ENCODE measurements around the gene TVP23A.
"Not testable (repeated sequence)": the region's sequence is repeated elsewhere in the genome, so short reads cannot be mapped to it uniquely, and the experiment has no call there.

The TVP23A gene

DNA sequence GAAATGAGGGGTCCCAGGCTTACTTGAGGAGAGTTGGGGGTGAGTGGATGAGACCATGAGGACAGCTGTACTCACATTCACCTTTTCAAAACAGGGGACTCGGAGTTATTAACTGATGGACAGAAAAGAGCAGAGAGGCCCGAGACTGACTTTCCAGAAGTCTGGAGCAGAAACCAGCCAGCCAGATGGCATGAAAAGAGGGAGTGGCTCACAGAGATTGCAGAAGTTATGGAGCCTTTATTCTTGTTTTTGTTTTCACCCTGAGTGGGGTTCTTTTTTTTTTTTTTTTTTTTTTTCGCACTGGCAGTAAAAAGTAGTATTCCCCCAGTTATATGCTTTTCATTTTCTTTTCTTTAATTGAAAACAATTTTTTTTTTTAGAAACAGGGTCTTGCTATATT is 18.9 kb downstream of the TVP23A start:
- DNase-seq (ENCODE audit: low read depth), result no peak
- no peak overlapping the region for H3K4me3 ChIP-seq (ENCODE audit: low read length)
- TF ChIP-seq, protein P1, sequence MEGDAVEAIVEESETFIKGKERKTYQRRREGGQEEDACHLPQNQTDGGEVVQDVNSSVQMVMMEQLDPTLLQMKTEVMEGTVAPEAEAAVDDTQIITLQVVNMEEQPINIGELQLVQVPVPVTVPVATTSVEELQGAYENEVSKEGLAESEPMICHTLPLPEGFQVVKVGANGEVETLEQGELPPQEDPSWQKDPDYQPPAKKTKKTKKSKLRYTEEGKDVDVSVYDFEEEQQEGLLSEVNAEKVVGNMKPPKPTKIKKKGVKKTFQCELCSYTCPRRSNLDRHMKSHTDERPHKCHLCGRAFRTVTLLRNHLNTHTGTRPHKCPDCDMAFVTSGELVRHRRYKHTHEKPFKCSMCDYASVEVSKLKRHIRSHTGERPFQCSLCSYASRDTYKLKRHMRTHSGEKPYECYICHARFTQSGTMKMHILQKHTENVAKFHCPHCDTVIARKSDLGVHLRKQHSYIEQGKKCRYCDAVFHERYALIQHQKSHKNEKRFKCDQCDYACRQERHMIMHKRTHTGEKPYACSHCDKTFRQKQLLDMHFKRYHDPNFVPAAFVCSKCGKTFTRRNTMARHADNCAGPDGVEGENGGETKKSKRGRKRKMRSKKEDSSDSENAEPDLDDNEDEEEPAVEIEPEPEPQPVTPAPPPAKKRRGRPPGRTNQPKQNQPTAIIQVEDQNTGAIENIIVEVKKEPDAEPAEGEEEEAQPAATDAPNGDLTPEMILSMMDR (IDR thresholded peaks at IDR 0.05; ENCODE audit: insufficient read depth, low read depth, low read length, missing control alignments), result no peak

DNA sequence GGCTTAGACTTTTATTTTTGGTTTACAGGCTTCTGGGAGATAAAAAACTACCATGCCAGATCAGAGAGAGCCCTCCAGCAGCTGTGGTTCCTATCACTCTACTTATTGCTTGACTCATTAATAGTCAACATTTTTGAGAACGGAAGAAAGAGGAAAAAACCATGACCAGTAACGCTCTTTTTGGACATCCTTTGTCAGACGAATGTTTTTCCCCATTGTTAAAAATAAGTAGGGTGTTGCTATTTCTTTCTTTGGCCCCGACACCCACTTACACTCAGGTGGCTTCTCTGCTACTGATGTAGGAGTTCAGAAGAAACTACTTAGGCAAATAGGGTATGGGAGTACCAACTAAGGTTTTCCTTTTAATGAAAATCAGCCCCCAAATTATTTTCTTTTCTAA is 27.5 kb downstream of the TVP23A start:
- DNase-seq (ENCODE audit: low read depth), result no peak
- TF ChIP-seq, protein P1 (IDR thresholded peaks at IDR 0.05; ENCODE audit: insufficient read depth, low read depth, low read length, missing control alignments), result no peak
- no peak overlapping the region for H3K4me3 ChIP-seq (ENCODE audit: low read length)

DNA sequence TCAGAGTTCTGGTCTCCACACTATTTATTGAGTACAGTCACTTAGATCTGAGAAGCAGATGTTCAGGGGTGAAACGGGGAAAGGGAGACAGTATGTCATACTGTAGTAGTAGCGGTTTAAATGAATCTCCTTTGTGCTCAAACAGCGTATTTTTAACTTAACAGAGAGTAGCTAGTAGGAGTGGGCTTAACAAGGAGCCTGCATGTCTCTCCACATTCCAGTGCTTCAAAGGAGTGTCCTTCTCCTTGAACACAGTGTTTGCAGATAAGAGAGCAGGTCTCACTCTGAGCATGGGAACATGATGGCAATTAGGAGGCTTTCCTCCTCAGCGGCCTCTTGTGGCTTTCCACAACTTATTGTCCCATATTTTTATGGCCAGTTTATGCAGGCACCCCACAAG is 30.0 kb downstream of the TVP23A start:
- not testable (repeated sequence) for DNase-seq (ENCODE audit: low read depth); H3K4me3 ChIP-seq (ENCODE audit: low read length)

DNA sequence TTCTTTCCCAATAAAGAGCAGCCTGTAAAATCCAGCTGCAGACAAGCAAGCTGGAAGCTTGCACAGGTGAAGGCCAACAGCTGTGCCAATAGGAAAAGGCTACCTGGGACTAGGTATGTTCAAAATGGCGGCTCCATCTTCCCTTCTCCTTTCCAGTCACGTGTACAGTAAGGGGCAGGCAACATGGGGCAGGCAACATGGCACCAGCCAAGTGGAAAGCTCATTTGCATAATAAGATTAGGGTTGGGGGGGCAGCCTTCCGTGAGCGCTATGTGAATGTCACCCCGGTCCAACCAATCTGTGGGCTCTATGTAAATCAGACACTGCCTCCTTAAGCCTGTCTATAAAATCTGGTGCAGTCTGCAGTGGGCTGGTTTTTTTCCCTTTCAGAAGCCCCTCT is 31.3 kb downstream of the TVP23A start:
- DNase-seq (ENCODE audit: low read depth), result no peak
- H3K4me3 ChIP-seq (ENCODE audit: low read length), result no peak overlapping the region
- TF ChIP-seq, protein P1 (IDR thresholded peaks at IDR 0.05; ENCODE audit: insufficient read depth, low read depth, low read length, missing control alignments), result no peak

DNA sequence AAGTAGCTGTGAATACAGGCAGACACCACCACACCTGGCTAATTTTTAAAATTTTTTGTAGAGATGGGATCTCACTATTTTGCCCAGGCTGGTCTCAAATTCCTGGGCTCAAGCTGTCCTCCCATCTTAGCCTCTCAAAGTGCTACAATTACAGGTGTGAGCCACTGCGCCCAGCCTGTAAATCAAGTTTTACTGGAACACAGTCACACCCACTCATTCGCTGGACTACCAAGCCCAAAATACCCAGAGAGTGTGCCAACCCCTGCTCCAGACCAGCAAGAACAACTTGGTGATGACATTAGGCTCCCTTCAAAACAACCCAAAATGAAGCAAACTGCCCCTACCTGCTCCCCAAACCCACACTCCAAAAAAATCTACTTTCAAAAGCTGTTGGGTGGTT is 36.0 kb downstream of the TVP23A start:
- no peak overlapping the region for H3K4me3 ChIP-seq (ENCODE audit: low read length)
- TF ChIP-seq, protein P1 (IDR thresholded peaks at IDR 0.05; ENCODE audit: insufficient read depth, low read depth, low read length, missing control alignments), result no peak
- peak; percentile 76 for DNase-seq (ENCODE audit: low read depth)

DNA sequence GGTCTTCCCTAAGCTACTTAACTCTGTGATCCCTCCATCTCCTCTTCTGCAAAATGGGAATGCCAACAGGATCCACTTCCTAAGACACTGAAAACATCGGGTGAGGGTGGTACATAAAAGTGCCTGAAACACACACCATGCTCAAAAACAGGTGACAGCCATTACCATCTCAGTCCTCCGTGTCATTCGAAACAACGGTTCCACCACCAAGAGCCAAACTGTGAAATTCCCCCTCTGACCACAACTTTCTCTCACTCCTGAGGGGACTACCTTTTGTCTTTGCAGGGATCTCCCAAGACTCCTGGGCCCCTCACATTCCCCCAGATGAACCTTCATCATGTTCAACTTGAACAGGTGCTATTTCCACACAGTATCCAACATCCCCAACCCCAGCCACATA is 38.0 kb downstream of the TVP23A start:
- TF ChIP-seq, protein P1 (IDR thresholded peaks at IDR 0.05; ENCODE audit: insufficient read depth, low read depth, low read length, missing control alignments), result no peak
- H3K4me3 ChIP-seq (ENCODE audit: low read length), result no peak overlapping the region
- no peak for DNase-seq (ENCODE audit: low read depth)

DNA sequence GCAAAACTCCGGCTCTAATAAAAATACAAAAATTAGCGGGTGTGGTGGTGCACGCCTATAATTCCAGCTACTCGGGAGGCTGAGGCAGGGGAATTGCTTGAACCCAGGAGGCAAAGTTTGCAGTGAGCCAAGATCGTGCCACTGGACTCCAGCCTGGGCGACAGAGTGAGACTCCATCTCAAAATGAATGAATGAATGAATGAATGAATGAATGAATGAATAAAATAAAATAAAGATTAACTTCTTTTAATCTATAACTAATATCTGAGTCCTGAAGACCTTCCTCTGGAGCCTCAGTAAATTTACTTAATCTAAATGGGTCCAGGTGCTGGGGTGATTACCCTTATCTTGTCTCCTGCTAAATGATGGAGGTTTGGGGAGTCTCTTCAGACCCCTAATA is 38.7 kb downstream of the TVP23A start:
- not testable (repeated sequence) for H3K4me3 ChIP-seq (ENCODE audit: low read length); DNase-seq (ENCODE audit: low read depth)

DNA sequence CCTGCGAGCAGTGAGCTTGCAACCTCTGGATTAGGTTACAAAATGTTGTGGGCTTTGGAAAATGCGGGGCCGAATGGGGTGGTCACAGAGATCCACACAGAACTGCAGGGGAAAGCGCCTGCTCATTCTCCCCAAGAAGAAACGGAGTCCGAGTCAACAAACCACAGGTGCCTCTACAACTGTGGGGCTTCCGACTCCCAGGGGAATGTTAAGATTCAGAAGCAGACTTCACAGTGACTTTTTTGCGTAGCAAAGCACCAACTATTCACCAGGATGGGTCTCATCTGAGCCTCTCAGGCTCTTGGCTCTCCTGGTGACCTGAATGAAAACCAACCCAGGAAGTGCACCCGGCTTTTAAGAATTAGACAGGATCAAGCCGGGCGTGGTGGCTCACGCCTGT is 41.2 kb downstream of the TVP23A start:
- no peak for DNase-seq (ENCODE audit: low read depth)
- TF ChIP-seq, protein P1 (IDR thresholded peaks at IDR 0.05; ENCODE audit: insufficient read depth, low read depth, low read length, missing control alignments), result no peak

DNA sequence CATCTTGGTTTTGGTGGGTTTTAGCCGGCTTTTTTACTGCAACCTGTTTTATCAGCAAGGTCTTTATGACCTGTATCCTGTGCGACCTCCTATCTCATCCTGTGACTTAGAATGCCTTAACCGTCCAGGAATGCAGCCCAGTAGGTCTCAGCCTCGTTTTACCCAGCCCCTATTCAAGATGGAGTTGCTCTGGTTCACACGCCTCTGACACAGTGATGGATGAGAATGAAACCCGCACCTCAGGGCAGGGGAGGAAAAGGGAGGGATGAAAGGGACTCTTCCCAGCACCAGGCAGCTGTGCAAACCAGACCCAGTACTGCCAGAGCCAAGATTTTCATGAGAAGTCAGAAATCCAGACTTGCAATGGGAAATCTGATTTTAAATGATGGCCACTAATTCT is 41.7 kb downstream of the TVP23A start:
- DNase-seq (ENCODE audit: low read depth); H3K4me3 ChIP-seq (ENCODE audit: low read length): not testable (repeated sequence)

More for the DNA sequence above, 41.2 kb downstream of the TVP23A start:
- H3K4me3 ChIP-seq (ENCODE audit: low read length), result no peak overlapping the region

Measured in epithelial cell of esophagus (primary cell).